Panc1 (cell line): Measurements from ENCODE around the gene KRT6C.

Source experiments
- POLR2AphosphoS5 ChIP-seq: IDR thresholded peaks from 2 replicates; pipeline ENCODE4 v1.6.1; 2012; ENCODE audit warnings: mild to moderate bottlenecking, low read depth, low read length, moderate library complexity
- TF ChIP-seq, protein P1 (sequence below): fragments of 450-650 bp; IDR thresholded peaks from 2 replicates; pipeline ENCODE4 v1.5.1; 2017; ENCODE audit warnings: mild to moderate bottlenecking
- TF ChIP-seq, protein P2 (sequence below), 2 experiments: IDR thresholded peaks; 2 replicates each; pipeline ENCODE4 v1.6.1; 2011 to 2012; ENCODE audit warnings: low read depth in 2 of 2, control low read depth in 1 of 2, low read length in 1 of 2, mild to moderate bottlenecking in 1 of 2, moderate library complexity in 1 of 2; ENCODE audit not compliant: insufficient read depth in 1 of 2

DNA sequence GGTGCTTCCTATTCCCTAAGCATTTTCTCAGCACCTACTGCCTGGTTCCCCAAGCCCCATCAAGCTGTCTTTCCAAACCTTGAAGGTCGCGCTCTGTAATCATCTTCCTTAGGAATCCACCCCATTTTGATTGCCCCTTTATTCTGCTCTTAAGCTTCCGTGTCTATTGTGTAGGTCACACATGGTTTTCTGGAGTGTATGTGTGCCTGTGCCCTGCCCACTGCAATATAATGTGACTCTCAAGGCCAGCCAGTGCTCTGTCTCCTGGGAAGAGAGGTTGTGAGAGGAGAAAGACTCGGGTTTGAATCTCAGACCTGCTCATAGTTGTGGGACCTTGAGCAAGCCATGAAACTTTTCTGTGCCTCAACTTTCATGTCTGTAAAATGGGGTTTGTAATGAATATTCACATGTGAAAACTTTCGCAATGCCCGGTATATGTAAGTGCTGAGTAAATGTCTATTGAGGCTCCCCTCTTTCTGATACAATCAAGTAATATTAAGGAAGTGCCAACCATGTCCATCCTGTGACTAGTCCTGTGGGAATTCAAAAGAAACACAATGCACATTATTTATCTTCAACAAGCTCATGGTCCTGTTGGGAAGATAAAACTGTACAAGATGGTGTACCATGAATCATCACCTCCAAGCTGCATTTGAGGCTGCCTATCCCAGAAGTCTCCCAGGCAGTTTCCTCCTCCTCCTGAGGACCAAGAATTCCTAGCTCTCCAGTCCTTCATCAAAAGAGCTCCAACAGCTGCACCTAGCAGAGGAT is 38.7 kb downstream of the KRT6C start:
- no peak for TF ChIP-seq POLR2AphosphoS5
- TF ChIP-seq, protein P1, sequence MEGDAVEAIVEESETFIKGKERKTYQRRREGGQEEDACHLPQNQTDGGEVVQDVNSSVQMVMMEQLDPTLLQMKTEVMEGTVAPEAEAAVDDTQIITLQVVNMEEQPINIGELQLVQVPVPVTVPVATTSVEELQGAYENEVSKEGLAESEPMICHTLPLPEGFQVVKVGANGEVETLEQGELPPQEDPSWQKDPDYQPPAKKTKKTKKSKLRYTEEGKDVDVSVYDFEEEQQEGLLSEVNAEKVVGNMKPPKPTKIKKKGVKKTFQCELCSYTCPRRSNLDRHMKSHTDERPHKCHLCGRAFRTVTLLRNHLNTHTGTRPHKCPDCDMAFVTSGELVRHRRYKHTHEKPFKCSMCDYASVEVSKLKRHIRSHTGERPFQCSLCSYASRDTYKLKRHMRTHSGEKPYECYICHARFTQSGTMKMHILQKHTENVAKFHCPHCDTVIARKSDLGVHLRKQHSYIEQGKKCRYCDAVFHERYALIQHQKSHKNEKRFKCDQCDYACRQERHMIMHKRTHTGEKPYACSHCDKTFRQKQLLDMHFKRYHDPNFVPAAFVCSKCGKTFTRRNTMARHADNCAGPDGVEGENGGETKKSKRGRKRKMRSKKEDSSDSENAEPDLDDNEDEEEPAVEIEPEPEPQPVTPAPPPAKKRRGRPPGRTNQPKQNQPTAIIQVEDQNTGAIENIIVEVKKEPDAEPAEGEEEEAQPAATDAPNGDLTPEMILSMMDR, result no peak
- TF ChIP-seq, protein P2, sequence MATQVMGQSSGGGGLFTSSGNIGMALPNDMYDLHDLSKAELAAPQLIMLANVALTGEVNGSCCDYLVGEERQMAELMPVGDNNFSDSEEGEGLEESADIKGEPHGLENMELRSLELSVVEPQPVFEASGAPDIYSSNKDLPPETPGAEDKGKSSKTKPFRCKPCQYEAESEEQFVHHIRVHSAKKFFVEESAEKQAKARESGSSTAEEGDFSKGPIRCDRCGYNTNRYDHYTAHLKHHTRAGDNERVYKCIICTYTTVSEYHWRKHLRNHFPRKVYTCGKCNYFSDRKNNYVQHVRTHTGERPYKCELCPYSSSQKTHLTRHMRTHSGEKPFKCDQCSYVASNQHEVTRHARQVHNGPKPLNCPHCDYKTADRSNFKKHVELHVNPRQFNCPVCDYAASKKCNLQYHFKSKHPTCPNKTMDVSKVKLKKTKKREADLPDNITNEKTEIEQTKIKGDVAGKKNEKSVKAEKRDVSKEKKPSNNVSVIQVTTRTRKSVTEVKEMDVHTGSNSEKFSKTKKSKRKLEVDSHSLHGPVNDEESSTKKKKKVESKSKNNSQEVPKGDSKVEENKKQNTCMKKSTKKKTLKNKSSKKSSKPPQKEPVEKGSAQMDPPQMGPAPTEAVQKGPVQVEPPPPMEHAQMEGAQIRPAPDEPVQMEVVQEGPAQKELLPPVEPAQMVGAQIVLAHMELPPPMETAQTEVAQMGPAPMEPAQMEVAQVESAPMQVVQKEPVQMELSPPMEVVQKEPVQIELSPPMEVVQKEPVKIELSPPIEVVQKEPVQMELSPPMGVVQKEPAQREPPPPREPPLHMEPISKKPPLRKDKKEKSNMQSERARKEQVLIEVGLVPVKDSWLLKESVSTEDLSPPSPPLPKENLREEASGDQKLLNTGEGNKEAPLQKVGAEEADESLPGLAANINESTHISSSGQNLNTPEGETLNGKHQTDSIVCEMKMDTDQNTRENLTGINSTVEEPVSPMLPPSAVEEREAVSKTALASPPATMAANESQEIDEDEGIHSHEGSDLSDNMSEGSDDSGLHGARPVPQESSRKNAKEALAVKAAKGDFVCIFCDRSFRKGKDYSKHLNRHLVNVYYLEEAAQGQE (IDR thresholded peaks at IDR 0.05; ENCODE audit: insufficient read depth in 1 of 2, low read depth in 2 of 2, low read length in 1 of 2), result no peak
